Fibroblast of lung (primary cell): Measurements from ENCODE around the gene GEMIN5. TPM values are rescaled to one million over a fixed set of nuclear protein-coding genes. Genes with fewer than 3 reads are reported as not detected.

ENCODE experiments used
- DNase-seq, 2 donors: peaks; one replicate each; pipeline versions ENCODE4 v3.0.0 to v3.0.0-alpha.2; 2010; ENCODE audit warnings: low read depth in 2 of 2
- H2AFZ ChIP-seq: 2 replicates; pipeline ENCODE4 v1.5.1; 2012; ENCODE audit warnings: low read length, control low read depth, inconsistent platforms
- H3K27ac ChIP-seq: 2 replicates; pipeline ENCODE4 v1.5.1; 2011; ENCODE audit warnings: low read length, control low read depth; ENCODE audit not compliant: insufficient read depth
- H3K27me3 ChIP-seq: 2 replicates; pipeline ENCODE4 v1.5.1; 2011; ENCODE audit warnings: mild to moderate bottlenecking, low read length; ENCODE audit not compliant: control insufficient read depth, insufficient read depth
- H3K36me3 ChIP-seq: 2 replicates; pipeline ENCODE4 v1.5.1; 2011; ENCODE audit warnings: low read length; ENCODE audit not compliant: control insufficient read depth, insufficient read depth
- H3K4me1 ChIP-seq: 2 replicates; pipeline ENCODE4 v1.5.1; 2011; ENCODE audit warnings: low read length; ENCODE audit not compliant: control insufficient read depth, insufficient read depth; ENCODE audit errors: extremely low read depth
- H3K4me2 ChIP-seq: 2 replicates; pipeline ENCODE4 v1.5.1; 2011; ENCODE audit warnings: low read length, control low read depth; ENCODE audit not compliant: insufficient read depth; ENCODE audit errors: extremely low read depth
- H3K4me3 ChIP-seq, 4 experiments: fragments of 200-600 bp in 1 of 4; sonication (generic) in 1 of 4; replicated peaks in 1 of 4; 2 replicates each; pipeline ENCODE4 v1.5.1; 2011 to 2016; ENCODE audit warnings: low read length in 4 of 4, low read depth in 3 of 4, mild to moderate bottlenecking in 3 of 4, control low read depth in 2 of 4, inconsistent platforms in 1 of 4, mixed read lengths in 1 of 4; ENCODE audit not compliant: insufficient read depth in 1 of 4; ENCODE audit errors: control extremely low read depth in 1 of 4
- H3K79me2 ChIP-seq: 2 replicates; pipeline ENCODE4 v1.5.1; 2012; ENCODE audit warnings: mild to moderate bottlenecking, low read length, inconsistent platforms; ENCODE audit not compliant: control insufficient read depth, insufficient read depth
- H3K9ac ChIP-seq: 2 replicates; pipeline ENCODE4 v1.5.1; 2011; ENCODE audit warnings: mild to moderate bottlenecking, low read length, control low read depth; ENCODE audit not compliant: insufficient read depth
- H3K9me3 ChIP-seq: 2 replicates; pipeline ENCODE4 v1.5.1; 2012; ENCODE audit warnings: low read depth, low read length; ENCODE audit not compliant: control insufficient read depth, insufficient read depth
- H4K20me1 ChIP-seq: 2 replicates; pipeline ENCODE4 v1.5.1; 2011; ENCODE audit warnings: low read length; ENCODE audit not compliant: control insufficient read depth, insufficient read depth; ENCODE audit errors: extremely low read depth
- EZH2 ChIP-seq: IDR thresholded peaks from 2 replicates; pipeline ENCODE4 v1.5.1; 2012; ENCODE audit warnings: low read length, control low read depth, mild to moderate bottlenecking; ENCODE audit errors: missing control alignments
- polyA plus RNA-seq, 2 donors: library from polyadenylated mRNA; depleted of rRNA in 1 of 2; stranded (reverse) in 1 of 2; unstranded in 1 of 2; fragments of >200 nt; gene quantifications; 2 replicates each; pipeline ENCODE4 v1.2.1, GENCODE V29; 2011 to 2012; ENCODE audit warnings: missing spikeins in 1 of 2
- total RNA-seq: library from RNA; depleted of rRNA; stranded (reverse); fragments of >200 nt; gene quantifications from 2 replicates; pipeline ENCODE4 v1.2.1, GENCODE V29; 2014
- TF ChIP-seq, protein P1 (sequence below), 2 donors: IDR thresholded peaks in 1 of 2; conservative IDR thresholded peaks in 1 of 2; 1 replicate in 1 of 2; 2 replicates in 1 of 2; pipeline ENCODE4 v1.5.1; 2011 to 2012; ENCODE audit warnings: low read length in 2 of 2, control low read depth in 1 of 2, inconsistent platforms in 1 of 2, low read depth in 1 of 2, mild to moderate bottlenecking in 1 of 2

Gene GEMIN5
- total and polyA plus RNA-seq, 2 donors (not counting 1 experiment from before 2014, with no cell fraction given): 7.7 to 12.1 TPM

DNA sequence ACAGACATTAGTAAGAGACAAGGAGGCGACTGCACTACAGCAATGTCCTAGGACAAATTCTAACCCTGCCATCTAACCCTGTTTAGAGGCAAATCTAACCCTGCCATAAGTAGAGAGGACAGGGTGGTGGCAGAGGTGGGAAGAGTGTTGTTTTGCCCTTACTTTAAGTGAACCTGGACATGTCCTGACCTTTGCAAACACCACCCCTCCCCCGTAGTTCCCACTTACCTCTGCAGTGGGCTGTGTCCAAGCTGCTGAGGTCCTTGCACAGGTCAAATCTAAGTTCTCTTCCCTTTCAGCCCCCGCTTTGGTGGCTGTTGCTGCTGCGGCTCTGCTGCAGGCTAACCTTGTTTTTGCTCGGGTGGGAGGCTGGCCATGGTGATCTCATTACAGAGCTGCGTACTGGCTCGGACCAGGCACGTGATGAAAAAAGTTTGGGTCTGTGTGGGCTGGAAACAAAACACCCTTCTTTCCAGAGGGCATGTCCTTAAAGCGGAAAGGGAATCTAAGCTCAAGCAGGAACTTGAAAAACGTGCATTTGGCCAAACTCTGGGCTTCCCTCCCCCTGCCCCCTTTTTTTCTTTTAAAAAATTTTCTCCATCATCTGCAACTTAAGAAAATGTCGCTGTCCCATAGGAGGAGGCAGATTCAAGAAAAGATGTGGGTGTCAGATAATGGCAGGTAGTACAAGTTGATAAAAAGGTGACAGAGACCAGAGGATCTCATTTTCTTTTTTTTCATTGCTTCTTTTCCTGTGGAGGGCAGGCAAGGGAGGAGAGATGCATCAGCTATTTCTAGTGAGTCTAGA is 87.6 kb downstream of the GEMIN5 start, which contains the start of gene FAXDC2:
Gene FAXDC2, minus strand, starts transcription at position 349 of the 808 bp plus-strand sequence. CDS start 12,425 bp downstream, outside the sequence.
- H3K4me1 ChIP-seq: peaks cover 4% of the 10 kb centered on the region
- no peaks in the 10 kb centered on the region for H4K20me1 ChIP-seq
- H3K27me3 ChIP-seq: no peaks in the 10 kb centered on the region
- H3K9ac ChIP-seq: peak within 1 kb of the TSS; percentile 25
- H3K4me2 ChIP-seq: peak within 1 kb of the TSS; percentile 82
- H3K9me3 ChIP-seq: no peaks in the 10 kb centered on the region
- H2AFZ ChIP-seq: peak within 1 kb of the TSS; percentile 60
- peak; percentile 86 to 88 for DNase-seq
- H3K79me2 ChIP-seq: no peaks in the 10 kb centered on the region
- H3K36me3 ChIP-seq: no peaks in the 10 kb centered on the region
- TF ChIP-seq, protein P1, sequence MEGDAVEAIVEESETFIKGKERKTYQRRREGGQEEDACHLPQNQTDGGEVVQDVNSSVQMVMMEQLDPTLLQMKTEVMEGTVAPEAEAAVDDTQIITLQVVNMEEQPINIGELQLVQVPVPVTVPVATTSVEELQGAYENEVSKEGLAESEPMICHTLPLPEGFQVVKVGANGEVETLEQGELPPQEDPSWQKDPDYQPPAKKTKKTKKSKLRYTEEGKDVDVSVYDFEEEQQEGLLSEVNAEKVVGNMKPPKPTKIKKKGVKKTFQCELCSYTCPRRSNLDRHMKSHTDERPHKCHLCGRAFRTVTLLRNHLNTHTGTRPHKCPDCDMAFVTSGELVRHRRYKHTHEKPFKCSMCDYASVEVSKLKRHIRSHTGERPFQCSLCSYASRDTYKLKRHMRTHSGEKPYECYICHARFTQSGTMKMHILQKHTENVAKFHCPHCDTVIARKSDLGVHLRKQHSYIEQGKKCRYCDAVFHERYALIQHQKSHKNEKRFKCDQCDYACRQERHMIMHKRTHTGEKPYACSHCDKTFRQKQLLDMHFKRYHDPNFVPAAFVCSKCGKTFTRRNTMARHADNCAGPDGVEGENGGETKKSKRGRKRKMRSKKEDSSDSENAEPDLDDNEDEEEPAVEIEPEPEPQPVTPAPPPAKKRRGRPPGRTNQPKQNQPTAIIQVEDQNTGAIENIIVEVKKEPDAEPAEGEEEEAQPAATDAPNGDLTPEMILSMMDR (conservative IDR thresholded peaks at IDR 0.05 in 1 of 2, IDR thresholded peaks at IDR 0.05 in 1 of 2; ENCODE audit: low read depth in 1 of 2, low read length in 2 of 2): no peak
- no peak for TF ChIP-seq EZH2
- no peak within 1 kb of the TSS for H3K27ac ChIP-seq
- peak within 1 kb of the TSS; percentile 41 to 89 (median 68) for H3K4me3 ChIP-seq

DNA sequence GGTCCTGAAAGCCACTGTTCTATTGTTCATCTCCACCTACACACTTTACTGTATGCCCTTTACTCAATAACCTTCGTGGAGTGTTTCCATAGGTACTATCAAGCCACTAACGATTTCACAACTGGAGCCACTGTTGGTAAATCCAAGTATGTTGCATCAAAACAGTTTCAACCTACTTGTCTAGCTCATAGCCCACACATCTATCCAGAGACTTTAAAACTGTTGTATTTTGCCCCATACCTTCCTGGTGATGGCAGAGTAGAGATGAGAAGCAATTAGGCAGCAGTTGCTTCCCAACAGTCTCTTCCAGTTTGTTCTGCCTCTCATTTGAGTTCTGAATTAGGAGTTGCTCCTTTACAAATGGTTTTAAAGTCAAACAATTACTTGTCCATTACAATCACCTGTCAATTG is 88.2 kb downstream of the GEMIN5 start:
- peak; percentile 33 to 36 for DNase-seq
- no peaks in the 10 kb centered on the region for H3K79me2 ChIP-seq
- peak overlapping the region; percentile 41 to 89 (median 68) for H3K4me3 ChIP-seq
- H3K9me3 ChIP-seq: no peaks in the 10 kb centered on the region
- H3K36me3 ChIP-seq: no peaks in the 10 kb centered on the region
- TF ChIP-seq, protein P1 (conservative IDR thresholded peaks at IDR 0.05 in 1 of 2, IDR thresholded peaks at IDR 0.05 in 1 of 2; ENCODE audit: low read depth in 1 of 2, low read length in 2 of 2): peak in 1 of 2 donors; percentile 18
- no peak for TF ChIP-seq EZH2
- H2AFZ ChIP-seq: peak overlapping the region; percentile 59
- H3K4me1 ChIP-seq: peaks cover 4% of the 10 kb centered on the region
- peak overlapping the region; percentile 82 for H3K4me2 ChIP-seq
- no peaks in the 10 kb centered on the region for H3K27me3 ChIP-seq
- H3K9ac ChIP-seq: no peak overlapping the region
- H3K27ac ChIP-seq: no peak overlapping the region
- H4K20me1 ChIP-seq: no peaks in the 10 kb centered on the region

DNA sequence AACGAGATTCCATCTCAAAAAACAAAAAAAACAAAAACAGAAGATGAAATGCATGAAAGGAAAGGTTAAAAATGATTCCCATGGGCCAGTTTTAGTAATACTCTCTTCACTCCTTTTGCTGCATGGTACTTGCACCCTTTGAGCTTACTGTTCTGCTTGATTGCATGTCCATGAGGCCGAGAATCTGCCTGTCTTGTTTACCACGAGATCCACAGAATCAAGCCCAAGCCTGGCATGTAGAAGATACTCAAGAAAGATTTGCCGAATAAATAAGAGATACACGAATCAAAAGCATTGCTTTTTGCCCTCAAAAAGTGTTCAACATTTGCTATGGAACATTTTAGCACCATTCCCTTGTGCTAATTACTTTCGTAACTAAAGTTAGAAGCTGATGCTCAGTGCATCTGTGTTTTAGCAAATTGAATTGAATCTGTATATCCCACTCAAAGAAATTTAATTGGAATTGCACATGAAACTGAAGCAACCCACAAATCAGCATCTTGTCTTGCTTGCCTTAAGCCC is 88.7 kb downstream of the GEMIN5 start:
- Histone ChIP-seq H3K79me2 (no peaks in the 10 kb centered on the region), H3K4me1 (peaks cover 4% of the 10 kb centered on the region), H3K27ac (no peak overlapping the region), H3K9ac (no peak overlapping the region), H3K27me3 (no peaks in the 10 kb centered on the region), H4K20me1 (no peaks in the 10 kb centered on the region), H3K9me3 (no peaks in the 10 kb centered on the region), H3K36me3 (no peaks in the 10 kb centered on the region), H3K4me2 (peak overlapping the region; percentile 82), H2AFZ (no peak overlapping the region), H3K4me3 (peak overlapping the region in 2 of 4 experiments; percentile 84 to 89)
- DNase-seq: no peak
- TF ChIP-seq, protein P1 (conservative IDR thresholded peaks at IDR 0.05 in 1 of 2, IDR thresholded peaks at IDR 0.05 in 1 of 2; ENCODE audit: low read depth in 1 of 2, low read length in 2 of 2): no peak
- TF ChIP-seq EZH2: no peak
